ENCODE measurements around the gene PBX2.

DNA sequence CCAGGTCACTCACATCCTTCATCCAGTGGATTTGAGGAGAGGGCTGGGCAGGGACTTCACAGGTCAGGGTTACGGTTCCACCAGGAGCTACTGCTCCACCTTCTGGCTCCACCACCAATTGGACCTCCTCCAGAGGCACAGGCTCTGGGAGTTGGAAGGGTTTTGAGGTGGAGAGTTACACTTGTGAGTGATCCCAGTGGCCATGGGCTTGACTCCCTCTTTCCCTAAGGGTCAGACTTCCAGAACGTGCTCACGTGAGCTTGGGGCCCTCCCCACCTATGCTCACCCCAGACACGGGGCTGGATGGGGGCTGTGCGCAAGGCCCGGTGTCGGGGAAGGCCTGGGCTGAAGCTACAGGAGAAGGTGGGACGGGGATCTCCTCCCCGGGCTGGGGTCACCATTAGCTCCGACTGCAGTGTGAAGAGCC is 7.4 kb downstream of the PBX2 start:
- TF ChIP-seq POLR2A (IDR thresholded peaks at IDR 0.05) (no peak), CTCF (IDR thresholded peaks at IDR 0.05) (no peak)

Measured in heart left ventricle (tissue), 13 donors.